Spinal cord (tissue), 10 donors: ENCODE data around the gene PCYOX1L. TPM values are rescaled to one million over a fixed set of nuclear protein-coding genes. Genes with fewer than 3 reads are reported as not detected.
"Not testable (repeated sequence)": the region's sequence is repeated elsewhere in the genome, so short reads cannot be mapped to it uniquely, and the experiment has no call there.

Source experiments
- DNase-seq, 6 donors: peaks; one replicate each; pipeline versions ENCODE4 v3.0.0 to v3.0.0-alpha.2; 2013 to 2015; ENCODE audit warnings: low spot score in 6 of 6, low read depth in 4 of 6
- H3K27ac ChIP-seq: one replicate; pipeline ENCODE4 v1.5.1; 2013; ENCODE audit warnings: low read depth, low read length, control low read depth
- H3K27me3 ChIP-seq: one replicate; pipeline ENCODE4 v1.6.1; 2013; ENCODE audit warnings: low read length; ENCODE audit not compliant: control insufficient read depth, insufficient read depth
- H3K36me3 ChIP-seq: one replicate; pipeline ENCODE4 v1.6.1; 2013; ENCODE audit warnings: low read length; ENCODE audit not compliant: control insufficient read depth, insufficient read depth
- H3K4me1 ChIP-seq: one replicate; pipeline ENCODE4 v1.6.1; 2013; ENCODE audit warnings: low read length; ENCODE audit not compliant: control insufficient read depth, insufficient read depth
- H3K4me3 ChIP-seq: one replicate; pipeline ENCODE4 v1.5.1; 2013; ENCODE audit warnings: low read depth, low read length, control low read depth
- H3K9me3 ChIP-seq: one replicate; pipeline ENCODE4 v1.6.1; 2013; ENCODE audit warnings: low read length; ENCODE audit not compliant: control insufficient read depth, insufficient read depth
- WGBS: methylation state at CpG from one replicate; pipeline ENCODE4 v1.1.5; 2013; ENCODE audit warnings: missing lambda C conversion rate; ENCODE audit not compliant: insufficient coverage; 5-methylcytosine and 5-hydroxymethylcytosine counted together
- polyA plus RNA-seq, 2 donors: library from polyadenylated mRNA; unstranded; fragments of 120-200 nt; gene quantifications; one replicate each; pipeline ENCODE4 v1.2.1, GENCODE V29; 2013; ENCODE audit not compliant: insufficient read length in 2 of 2
- total RNA-seq, 2 donors: library from RNA; depleted of rRNA in 1 of 2; stranded (reverse); fragments of 120-200 nt in 1 of 2; fragments of >200 nt in 1 of 2; gene quantifications; one replicate each; pipeline versions ENCODE4 v1.2.3 to v1.2.4, GENCODE V29; 2013 to 2014
- donor health status: healthy.

The PCYOX1L gene
- total and polyA plus RNA-seq, 4 donors, result 14.2 to 28.6 (median 21.2) TPM

- no peaks in the 10 kb centered on the region for H3K27me3 ChIP-seq
- 81% methylated on average over 6 of the region's 11 CpGs for WGBS
- H3K4me3 ChIP-seq, result no peak overlapping the region
- DNase-seq, result no peak
- peaks cover 11% of the 10 kb centered on the region for H3K4me1 ChIP-seq
- no peaks in the 10 kb centered on the region for H3K36me3 ChIP-seq
- H3K27ac ChIP-seq, result no peak overlapping the region
- H3K9me3 ChIP-seq, result no peaks in the 10 kb centered on the region
These were observed 32.0 kb downstream of the PCYOX1L start for GRCh38 chr5:149389552-149390495.

- not testable (repeated sequence) for H3K4me3 ChIP-seq, H3K36me3 ChIP-seq, H3K4me1 ChIP-seq, DNase-seq, H3K27ac ChIP-seq, H3K27me3 ChIP-seq, H3K9me3 ChIP-seq
- WGBS, result 88% methylated on average over 6 of the region's 6 CpGs
These were observed 33.2 kb downstream of the PCYOX1L start for GRCh38 chr5:149391076-149391475.

- H3K27ac ChIP-seq, result no peak overlapping the region
These were observed 33.7 kb downstream of the PCYOX1L start for GRCh38 chr5:149391524-149391923.

GRCh38 chr5:149392718-149393117 is 34.9 kb downstream of the PCYOX1L start:
- no peak for DNase-seq
- no peak overlapping the region for H3K4me3 ChIP-seq
- WGBS, result 90% methylated on average over 1 of the region's 19 CpGs
- no peaks in the 10 kb centered on the region for H3K36me3 ChIP-seq
- H3K27ac ChIP-seq, result no peak overlapping the region
- no peaks in the 10 kb centered on the region for H3K4me1 ChIP-seq
- no peaks in the 10 kb centered on the region for H3K27me3 ChIP-seq
- no peaks in the 10 kb centered on the region for H3K9me3 ChIP-seq

More at GRCh38 chr5:149391524-149391923, 33.7 kb downstream of the PCYOX1L start:
- Histone ChIP-seq H3K4me3 (no peak overlapping the region), H3K9me3 (no peaks in the 10 kb centered on the region), H3K27me3 (no peaks in the 10 kb centered on the region), H3K4me1 (peaks cover 3% of the 10 kb centered on the region), H3K36me3 (no peaks in the 10 kb centered on the region)
- no peak for DNase-seq
- 83% methylated on average over 6 of the region's 6 CpGs for WGBS

- not testable (repeated sequence) for H3K4me1 ChIP-seq, H3K27ac ChIP-seq, H3K4me3 ChIP-seq, DNase-seq, H3K36me3 ChIP-seq, H3K27me3 ChIP-seq, H3K9me3 ChIP-seq
These were observed 37.1 kb downstream of the PCYOX1L start for GRCh38 chr5:149394996-149395395.

- H3K4me1 ChIP-seq, result no peaks in the 10 kb centered on the region
- no peak overlapping the region for H3K4me3 ChIP-seq
- WGBS, result 80% methylated on average over 4 of the region's 6 CpGs
- no peaks in the 10 kb centered on the region for H3K36me3 ChIP-seq
- H3K9me3 ChIP-seq, result no peaks in the 10 kb centered on the region
- DNase-seq, result no peak
- no peak overlapping the region for H3K27ac ChIP-seq
- no peaks in the 10 kb centered on the region for H3K27me3 ChIP-seq
These were observed 39.7 kb downstream of the PCYOX1L start for GRCh38 chr5:149397530-149397929.

- not testable (repeated sequence) for H3K9me3 ChIP-seq, DNase-seq, H3K27ac ChIP-seq, H3K36me3 ChIP-seq, H3K27me3 ChIP-seq, H3K4me3 ChIP-seq, H3K4me1 ChIP-seq
- WGBS, result 76% methylated on average over 2 of the region's 7 CpGs
These were observed 41.0 kb downstream of the PCYOX1L start for GRCh38 chr5:149398747-149399266.

GRCh38 chr5:149399775-149400174 is 41.9 kb downstream of the PCYOX1L start:
- H3K4me3 ChIP-seq, result no peak overlapping the region
- H3K27me3 ChIP-seq, result no peaks in the 10 kb centered on the region
- no peaks in the 10 kb centered on the region for H3K4me1 ChIP-seq
- H3K27ac ChIP-seq, result peak overlapping the region; percentile 49
- H3K9me3 ChIP-seq, result no peaks in the 10 kb centered on the region
- DNase-seq, result peak in 1 of 6 donors; percentile 38
- H3K36me3 ChIP-seq, result no peaks in the 10 kb centered on the region

- Histone ChIP-seq H3K27ac (peak overlapping the region; percentile 49), H3K9me3 (no peaks in the 10 kb centered on the region), H3K4me1 (peaks cover under 1% of the 10 kb centered on the region), H3K36me3 (no peaks in the 10 kb centered on the region), H3K27me3 (no peaks in the 10 kb centered on the region), H3K4me3 (no peak overlapping the region)
- 76% methylated on average over 4 of the region's 6 CpGs for WGBS
- no peak for DNase-seq
These were observed 42.5 kb downstream of the PCYOX1L start for GRCh38 chr5:149400304-149400703.

GRCh38 chr5:149401051-149401450 is 43.2 kb downstream of the PCYOX1L start:
- no peaks in the 10 kb centered on the region for H3K27me3 ChIP-seq
- no peaks in the 10 kb centered on the region for H3K36me3 ChIP-seq
- no peaks in the 10 kb centered on the region for H3K9me3 ChIP-seq
- no peak for DNase-seq
- H3K27ac ChIP-seq, result peak overlapping the region; percentile 49
- WGBS, result no CpG with 5 or more reads among the region's 2 CpGs
- H3K4me3 ChIP-seq, result no peak overlapping the region
- H3K4me1 ChIP-seq, result peaks cover 8% of the 10 kb centered on the region
